G401.6 (cell line): ENCODE measurements around the gene PTPRCAP.

ENCODE experiments used
- FAIRE-seq: peaks from 2 replicates; lab custom pipeline; 2012; peaks lifted over from hg19 to GRCh38; lab: Jason Lieb, UNC

The PTPRCAP gene

GRCh38 chr11:67423891-67424613 is 13.4 kb downstream of the PTPRCAP start:
- no peak for FAIRE-seq

- no peak for FAIRE-seq
Measured at GRCh38 chr11:67423466-67423865, 14.0 kb downstream of the PTPRCAP start.

- no peak for FAIRE-seq
Measured at GRCh38 chr11:67422891-67423290, 14.6 kb downstream of the PTPRCAP start.

- no peak for FAIRE-seq
Measured at GRCh38 chr11:67421430-67422031, 16.0 kb downstream of the PTPRCAP start.

DNA sequence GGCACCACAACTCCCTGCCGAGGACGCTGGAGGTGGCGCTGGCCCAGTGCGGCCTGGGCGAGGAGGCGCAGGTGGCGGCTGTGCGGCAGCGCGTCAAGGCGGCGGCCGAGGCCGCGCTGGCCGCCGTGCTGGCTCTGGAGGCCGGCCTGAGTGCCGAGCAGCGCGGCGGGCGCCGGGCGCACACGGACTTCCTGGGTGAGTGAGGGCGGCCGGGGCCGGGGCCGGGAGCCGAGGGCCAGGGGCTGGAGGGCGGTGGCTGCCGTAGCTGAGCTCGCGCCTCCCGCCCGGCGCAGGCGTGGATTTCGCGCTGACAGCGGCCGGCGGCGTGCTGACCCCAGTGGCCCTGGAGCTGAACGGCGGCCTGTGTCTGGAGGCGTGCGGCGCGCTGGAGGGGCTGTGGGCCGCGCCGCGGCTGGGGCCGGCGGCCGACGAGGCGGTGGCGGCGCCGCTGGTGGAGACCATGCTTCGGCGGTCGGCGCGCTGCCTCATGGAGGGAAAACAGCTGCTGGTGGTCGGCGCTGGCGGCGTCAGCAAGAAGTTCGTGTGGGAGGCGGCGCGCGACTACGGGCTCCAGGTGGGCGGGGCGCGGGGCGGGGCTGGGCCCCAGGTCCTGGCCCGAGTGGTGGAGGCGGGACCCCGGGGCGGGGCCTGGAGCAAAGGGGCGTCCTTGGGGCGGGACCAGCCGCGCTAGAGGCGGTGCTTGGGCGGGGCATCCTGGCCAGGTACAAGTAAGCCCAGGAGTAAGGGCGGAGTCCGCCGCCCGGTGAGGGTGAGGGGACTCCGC is 16.6 kb downstream of the PTPRCAP start:
- FAIRE-seq = peak; percentile 28

DNA sequence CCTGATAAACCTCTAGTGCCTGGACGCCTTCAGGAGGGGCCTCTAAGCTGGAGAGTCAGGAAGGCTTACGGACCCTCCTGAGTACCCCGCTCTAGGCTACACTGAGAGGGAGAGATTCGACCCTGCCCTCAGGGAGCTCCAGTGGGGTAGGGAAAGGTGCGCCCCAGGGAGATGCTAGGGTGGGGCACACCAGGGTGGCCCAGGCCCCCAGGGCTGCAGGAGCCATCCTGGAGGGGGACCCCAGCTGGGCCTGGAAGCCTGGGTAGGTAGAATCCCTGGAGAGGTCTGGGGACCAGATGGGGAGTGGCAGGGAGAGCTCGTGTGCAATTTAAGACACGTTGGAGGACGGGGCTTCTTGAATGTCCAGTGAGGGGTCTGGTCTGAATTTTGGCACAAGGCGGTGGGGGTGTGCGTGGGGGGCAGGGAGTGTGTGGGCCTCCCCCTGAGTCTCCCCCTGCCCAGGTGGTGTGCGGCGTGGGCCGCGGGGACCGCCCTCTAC is 17.3 kb downstream of the PTPRCAP start:
- FAIRE-seq = no peak

DNA sequence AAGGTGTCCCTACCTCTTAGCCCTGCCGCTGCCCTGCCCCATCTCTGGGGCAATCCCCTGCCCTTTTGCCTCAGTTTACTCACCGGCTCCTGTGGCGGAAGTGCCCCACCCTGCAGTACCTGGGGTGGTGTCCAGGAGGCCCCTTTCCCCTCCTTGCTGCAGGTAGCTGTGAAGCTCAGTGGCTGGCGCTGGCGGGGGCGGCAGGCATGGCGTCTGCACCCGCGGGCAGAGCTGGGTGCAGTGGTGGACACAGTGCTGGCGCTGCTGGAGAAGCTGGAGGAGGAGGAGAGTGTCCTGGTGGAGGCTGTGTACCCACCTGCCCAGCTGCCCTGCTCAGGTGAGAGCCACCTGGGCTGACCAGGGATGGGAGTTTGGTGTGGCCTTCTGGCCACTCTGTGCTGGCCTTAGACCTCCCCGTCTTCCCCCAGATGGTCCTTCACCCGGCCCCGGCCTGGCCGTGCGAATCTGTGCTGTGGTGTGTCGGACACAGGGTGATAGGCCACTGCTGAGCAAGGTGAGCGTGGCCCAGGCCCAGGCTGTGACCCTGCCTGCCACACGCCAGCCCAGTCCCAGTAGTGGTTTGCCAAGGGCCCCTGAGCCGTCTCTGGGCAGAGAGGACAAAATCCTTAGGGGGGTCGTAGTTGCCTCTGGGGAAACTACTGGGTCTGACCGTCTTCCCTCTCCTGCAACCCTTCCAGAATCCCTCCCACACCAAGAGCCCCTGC is 18.0 kb downstream of the PTPRCAP start:
- FAIRE-seq = no peak

DNA sequence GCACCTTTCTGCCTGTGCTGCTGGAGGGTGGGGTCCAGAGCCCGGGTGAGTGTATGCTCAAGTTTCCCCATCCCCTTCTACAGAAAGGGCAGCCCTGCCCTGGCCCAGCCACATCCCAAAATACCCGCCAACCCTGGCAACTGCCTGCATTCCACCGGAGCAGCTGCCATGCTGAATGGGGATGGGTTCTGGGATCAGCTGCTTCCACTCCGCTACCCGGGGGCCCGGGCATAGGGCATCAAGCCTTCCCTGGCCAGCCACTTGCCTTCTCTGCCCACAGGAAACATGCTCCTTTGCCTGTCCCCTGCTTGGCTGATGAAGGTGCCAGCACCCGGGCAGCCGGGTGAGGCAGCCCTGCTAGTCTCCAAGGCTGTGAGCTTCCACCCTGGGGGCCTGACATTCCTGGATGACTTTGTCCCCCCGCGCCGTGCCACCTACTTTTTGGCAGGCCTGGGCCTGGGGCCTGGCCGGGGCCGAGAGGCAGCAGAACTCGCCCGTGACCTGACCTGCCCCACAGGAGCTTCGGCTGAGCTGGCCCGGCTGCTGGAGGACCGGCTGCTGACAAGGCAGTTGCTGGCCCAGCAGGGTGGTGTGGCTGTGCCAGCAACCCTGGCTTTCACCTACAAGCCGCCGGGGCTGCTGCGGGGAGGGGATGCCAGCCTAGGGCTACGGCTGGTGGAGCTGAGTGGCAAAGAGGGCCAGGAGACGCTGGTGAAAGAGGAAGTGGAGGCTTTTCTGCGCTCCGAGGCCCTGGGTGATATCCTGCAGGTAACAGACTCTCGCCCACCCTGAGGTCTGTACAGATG is 18.8 kb downstream of the PTPRCAP start:
- no peak for FAIRE-seq

GRCh38 chr11:67417425-67417824 is 20.1 kb downstream of the PTPRCAP start:
- no peak for FAIRE-seq

DNA sequence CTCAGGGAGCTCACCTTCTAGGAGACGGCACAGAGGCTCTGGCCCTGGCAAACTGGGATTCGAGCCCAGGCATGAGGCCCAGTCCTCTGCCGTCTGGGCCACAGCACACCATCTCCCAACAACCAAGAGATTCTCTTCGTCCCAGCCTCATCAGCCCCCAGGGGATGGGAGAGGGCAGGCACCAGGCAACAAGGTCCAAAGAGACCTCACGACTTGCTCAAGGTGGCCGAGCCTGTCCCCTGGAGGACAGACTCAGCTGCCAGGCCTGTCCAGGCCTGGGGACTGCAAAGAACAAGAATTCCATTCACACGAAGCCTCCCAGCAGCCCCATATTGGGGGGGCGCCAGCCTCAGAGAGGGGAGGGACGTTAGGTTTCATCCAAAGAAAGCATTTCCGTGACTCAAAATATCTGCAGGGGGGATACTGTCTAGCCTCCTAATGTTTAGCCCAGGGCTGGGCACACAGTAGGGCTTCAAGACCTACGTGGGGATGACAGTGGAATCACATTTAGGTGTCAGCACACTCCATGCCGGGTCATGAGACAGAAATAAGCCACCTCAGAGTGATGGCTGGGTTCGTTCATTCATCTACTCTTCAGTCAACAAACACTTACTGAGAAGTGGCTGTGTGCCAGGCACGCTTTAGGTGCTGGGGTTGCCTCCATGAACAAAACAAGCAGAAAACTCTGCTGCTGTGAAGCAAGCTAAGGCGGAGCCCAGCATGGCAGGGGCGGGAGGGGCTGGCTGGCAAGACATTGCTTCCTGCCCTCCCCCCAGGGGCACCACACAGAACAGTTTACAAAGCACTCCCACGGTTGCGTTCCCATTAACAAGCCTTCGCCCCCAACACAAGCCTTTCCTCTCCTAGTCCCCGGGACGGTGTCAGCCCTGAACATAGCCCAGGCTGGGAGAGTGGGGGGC is 20.8 kb downstream of the PTPRCAP start:
- FAIRE-seq = peak; percentile 15

GRCh38 chr11:67415501-67416304 is 21.8 kb downstream of the PTPRCAP start, which contains the start of gene CARNS1:
TSS of gene CARNS1 (plus strand) at chr11:67415678. CDS start at chr11:67416200, 522 bp downstream.
- no peak for FAIRE-seq

GRCh38 chr11:67413266-67413849 is 24.1 kb downstream of the PTPRCAP start:
- no peak for FAIRE-seq

DNA sequence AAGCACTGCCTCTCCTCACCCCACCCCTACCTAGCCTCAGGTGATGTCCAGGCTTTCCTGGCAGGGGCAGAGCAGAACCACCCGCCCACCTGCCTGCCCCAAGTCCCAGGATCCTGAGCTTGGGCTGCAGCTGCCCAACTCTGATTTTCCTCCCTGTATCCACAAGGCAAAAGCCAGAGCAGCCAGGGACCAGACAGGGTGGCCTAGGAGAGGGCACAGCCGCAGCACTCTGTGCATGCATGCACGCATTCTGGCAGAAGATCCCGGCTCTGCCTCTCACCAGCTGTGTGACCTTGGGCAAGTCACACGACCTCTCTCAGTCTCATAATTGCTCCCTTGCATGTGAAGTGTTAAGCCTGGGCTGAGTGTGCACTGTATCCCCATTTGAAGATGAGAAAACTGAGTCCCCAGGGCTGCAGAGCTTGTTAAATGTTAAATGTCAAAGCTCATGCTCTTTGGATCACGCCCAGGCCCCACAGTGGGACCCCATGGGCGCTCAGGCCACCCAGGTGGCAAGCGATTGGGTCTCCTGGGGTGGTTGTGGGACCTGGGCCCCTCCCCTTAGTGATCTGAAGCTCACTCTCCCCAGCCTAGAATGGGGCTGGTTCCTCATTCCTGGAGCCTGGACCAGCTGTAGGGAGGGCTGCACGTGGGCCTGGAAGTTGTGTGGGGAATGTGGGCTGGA is 24.8 kb downstream of the PTPRCAP start:
- FAIRE-seq = no peak

DNA sequence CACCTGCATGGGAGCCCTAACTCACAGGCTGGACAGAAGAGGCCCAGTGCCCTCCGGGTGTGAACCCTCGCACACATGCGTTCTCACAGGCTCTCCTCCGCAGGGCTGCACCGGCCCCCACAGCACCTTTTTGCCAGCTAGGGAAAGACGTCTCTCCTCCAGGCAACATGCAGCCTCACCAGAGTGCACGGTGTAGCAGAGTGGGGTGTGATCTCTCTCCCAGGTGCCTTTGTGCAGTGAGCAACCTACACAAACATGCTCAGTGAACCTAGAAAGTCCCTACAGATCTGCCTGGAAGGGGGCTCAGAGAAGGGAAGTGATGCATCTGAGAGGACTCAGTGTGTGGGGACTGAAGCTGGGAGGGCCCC is 25.7 kb downstream of the PTPRCAP start:
- FAIRE-seq = no peak

DNA sequence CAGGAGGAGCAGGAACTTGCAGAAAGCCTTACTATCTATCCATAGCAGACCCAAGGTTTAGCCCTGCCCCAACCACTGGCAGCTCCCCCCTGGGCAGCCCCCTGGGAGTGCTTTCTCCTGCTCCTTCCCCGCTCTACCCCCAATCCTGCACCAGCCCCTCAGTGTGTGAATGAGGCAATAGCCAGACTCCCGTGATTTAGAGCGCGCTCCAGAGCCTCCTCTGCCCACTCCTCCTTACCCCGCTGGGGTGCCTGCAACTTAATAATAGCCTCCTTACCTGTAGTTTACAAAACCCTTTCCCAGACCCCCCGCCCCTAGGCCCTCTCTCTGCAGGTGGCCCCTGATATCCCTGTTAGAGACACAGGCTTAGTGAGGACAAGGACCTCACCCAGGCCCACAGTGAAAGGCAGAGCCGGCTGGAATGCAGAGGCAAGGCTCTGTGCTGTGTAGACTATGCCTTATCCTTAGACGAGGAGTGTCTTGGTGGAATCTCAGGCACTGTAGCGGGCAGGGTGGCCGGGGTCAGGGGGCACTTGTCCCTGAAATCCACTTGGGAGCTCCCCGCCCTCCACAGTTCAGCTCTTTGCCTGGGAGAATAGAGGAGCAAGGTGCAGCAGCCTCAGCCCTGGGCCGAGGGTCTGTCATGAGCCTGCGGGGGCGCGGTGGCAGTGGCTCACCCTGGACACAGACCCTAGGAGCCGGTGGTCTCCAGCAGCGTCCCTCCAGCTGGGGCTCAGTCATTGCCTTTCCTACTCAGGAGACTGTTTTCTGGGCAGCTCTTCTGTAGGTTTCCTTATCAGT is 26.3 kb downstream of the PTPRCAP start:
- FAIRE-seq = no peak

DNA sequence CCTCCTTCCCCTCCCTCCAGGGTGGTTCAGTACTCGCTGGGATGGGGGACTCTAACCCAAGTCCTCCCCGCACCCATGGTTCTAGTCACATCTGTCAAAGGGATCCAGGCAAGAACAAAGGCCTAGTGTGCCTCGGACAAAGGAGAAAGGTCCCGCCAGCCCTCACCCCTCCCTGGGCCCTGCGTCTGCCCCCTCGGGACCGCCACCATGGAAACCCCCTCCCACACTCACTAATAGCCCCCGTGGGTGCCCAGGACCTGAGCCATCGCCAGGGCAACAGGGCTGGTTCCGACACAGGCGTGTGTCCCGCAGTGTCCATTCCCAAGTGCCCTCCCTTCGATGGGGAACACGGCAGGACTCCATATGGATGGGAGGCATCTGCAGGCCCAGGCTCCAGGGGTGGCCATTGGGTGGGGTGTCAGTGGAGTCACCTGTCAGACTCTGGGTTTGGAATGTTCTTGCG is 27.1 kb downstream of the PTPRCAP start:
- no peak for FAIRE-seq

DNA sequence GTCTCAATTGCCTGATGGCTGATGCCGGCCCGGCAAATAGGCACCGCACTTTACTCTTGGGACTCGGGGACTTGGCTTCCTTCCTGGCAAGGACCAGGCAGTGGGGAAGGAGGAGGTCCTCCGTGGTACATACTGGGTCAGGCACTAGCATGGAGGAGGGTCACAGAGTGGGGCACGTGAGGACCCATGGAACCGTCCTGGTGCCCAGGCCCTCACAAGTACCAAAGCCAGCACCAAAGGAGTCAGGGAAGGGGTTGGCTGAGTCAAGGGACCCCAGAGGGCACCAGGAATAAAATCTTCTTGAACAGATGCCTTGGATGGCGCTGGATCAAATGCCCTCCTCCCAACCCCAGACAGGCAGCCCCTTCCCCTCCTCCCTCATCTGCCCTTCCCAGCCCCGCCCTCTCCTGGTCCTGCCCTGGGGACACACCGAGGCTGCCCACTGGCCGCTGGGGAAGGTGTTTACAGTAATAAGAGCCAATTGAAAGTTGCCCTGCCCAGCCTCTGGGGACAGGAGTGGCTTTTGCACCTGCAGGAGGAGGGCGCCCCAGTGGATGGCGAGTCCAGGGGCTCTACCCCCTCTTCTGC is 27.6 kb downstream of the PTPRCAP start:
- no peak for FAIRE-seq
